GM18951 (cell line): ENCODE results near the gene SAT2.
"Not testable (repeated sequence)": the region's sequence is repeated elsewhere in the genome, so short reads cannot be mapped to it uniquely, and the experiment has no call there.

Source experiments
- POLR2A ChIP-seq: IDR thresholded peaks from 4 replicates; pipeline ENCODE4 v1.6.1; 2011; ENCODE audit warnings: mild to moderate bottlenecking; ENCODE audit not compliant: insufficient read length, insufficient read depth; ENCODE audit errors: extremely low read depth
- in situ Hi-C: fragments of 300-500 bp; cut with MboI; formaldehyde crosslinking; loops from one replicate; pipeline ENCODE4 v1.12.0; 2022; ENCODE audit warnings: low sequenced_read_pairs, mixed read lengths, inconsistent platforms; ENCODE audit not compliant: unreplicated experiment

The SAT2 gene

DNA sequence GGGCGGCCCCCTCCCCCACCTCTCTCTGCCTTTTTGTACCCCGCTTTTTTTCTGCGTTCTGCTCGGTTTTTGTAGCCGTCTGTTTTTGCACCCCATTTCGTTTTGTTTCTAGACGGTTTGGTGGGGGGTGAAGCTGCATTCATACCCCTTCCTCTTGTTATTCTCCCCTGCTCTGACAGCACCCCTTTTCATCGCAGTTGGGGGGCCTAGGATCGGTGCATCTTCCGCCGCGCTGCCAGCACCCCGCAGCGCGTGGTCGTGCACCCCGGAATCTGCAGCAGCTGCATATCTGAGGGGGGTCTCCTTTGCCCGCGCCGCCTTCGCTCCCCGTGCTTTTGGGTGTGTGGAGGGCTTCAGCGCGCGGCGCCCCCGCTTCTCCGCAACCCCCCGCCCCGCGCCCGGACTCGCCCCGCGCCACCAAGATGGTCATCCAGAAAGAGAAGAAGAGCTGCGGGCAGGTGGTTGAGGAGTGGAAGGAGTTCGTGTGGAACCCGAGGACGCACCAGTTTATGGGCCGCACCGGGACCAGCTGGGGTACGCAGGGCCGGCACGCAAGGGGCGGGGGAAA lies 23.6 kb upstream of the SAT2 start:
- in situ Hi-C loops = no loop called here

DNA sequence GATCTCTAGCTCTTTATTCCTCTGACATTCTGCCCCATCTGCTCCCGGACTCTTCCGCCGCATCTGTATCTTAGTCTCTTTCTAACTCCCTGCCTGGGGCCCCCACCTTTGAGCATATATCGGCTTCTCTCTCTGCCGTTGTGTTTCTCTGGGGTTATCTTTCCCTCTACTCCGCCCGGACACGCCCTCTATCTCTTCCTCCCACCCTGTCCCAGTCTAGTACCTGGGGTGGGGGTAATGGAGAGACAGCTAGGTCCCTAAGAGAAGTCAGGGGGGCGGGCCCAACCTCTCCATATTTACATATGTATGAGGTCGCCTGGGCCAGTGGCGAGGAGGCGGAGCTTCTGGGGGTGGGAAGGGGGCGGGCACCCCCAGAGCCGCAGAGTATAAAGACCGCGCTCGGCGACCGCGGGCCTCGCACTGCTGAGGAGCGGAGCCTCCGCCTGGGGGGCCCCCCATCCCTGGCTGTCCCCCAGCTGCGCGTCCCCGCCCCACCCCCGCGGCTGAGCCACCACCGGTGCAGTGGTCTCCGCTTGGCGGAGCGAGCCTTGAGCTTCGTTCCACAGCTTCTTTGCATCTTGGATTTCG lies 23.0 kb upstream of the SAT2 start, which contains the start of gene ATP1B2:
ATP1B2 (plus strand) TSS at position 418 of the 588 bp plus-strand sequence. CDS start 593 bp downstream, outside the sequence.
- in situ Hi-C loops = no loop called here
- TF ChIP-seq POLR2A = no peak

More for the DNA sequence above, 23.6 kb upstream of the SAT2 start:
- no peak for TF ChIP-seq POLR2A

DNA sequence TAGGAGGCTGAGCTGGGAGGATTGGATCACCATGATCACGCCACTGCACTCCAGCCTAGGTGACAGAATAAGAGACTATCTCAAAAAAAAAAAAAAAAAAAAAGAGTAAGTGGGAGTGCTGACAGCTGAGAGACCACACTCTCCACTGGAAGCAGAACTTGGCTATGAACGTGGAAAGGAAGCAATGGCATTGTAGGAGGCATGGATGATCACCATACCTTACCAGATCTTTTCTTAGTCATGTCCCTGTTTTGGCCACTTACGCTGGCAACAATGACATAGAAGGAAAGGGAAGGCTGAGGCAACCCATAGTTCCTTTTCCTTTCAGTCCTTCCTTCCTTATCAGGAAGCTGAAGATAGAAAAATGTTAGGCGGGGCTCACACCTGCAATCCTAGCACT lies 19.4 kb upstream of the SAT2 start:
- TF ChIP-seq POLR2A = no peak
- in situ Hi-C loops = no loop called here

DNA sequence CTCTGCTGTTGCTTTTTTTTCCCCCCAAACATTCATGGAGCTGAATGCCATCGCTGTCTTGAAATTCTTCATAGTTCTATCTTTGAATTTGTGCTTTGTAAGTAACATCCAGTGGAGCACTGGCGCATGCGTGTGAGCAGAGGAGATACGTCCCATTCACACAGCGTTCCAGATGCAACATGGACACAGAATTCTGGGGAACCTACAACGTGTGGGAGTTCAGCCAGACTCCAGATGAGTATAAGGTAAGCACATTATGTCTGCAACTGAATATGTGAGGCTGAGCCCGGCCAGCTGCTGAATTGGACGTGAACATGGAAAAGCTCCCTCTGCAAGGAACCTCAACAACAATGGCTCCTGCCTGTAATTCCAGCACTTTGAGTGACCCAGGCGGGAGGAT lies 18.8 kb upstream of the SAT2 start:
- in situ Hi-C loops = no loop called here
- no peak for TF ChIP-seq POLR2A

DNA sequence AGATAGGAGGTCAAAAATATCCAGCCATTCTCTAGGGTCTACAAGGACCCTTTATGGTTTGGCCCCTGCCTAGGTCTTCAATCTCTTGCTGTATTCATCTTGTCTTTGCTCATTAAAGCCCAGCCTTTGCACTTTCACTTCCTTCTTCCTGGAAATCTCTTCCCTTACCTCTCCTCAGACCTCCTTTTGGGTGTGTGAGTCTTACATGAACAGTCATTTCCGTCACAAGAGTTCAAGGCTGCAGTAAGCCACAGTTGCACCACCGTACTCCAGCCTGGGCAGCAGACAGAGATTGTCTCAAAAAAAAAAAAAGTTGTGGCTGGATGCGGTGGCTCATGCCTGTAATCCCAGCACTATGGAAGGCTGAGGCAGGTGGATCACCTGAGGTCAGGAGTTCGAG lies 17.2 kb upstream of the SAT2 start:
- in situ Hi-C loops = no loop called here
- no peak for TF ChIP-seq POLR2A

DNA sequence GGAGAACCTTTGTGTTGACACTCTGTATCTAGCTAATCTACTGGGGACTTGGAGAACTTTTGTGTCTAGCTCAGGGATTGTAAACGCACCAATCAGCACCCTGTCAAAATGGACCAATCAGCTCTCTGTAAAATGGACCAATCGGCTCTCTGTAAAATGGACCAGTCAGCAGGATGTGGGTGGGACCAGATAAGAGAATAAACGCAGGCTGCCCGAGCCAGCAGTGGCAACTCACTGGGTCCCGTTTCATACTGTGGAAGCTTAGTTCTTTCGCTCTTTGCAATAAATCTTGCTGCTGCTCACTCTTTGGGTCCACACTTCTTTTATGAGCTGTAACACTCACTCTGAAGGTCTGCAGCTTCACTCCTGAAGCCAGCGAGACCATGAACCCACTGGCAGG lies 14.0 kb upstream of the SAT2 start:
- in situ Hi-C loops = not testable (repeated sequence)

DNA sequence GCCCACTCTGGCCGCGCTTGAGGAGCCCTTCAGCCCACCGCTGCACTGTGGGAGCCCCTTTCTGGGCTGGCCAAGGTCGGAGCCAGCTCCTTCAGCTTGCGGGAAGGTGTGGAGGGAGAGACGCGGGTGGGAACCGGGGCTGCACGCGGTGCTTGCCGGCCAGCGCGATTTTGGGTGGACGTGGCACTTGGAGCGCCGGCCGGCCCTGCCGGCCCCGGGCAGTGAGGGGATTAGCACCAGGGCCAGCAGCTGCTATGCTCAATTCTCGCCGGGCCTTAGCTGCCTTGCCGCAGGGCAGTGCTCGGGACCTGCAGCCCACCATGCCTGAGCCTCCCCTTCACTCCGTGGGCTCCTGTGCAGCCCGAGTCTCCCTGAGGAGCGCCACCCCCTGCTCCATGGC lies 13.2 kb upstream of the SAT2 start:
- in situ Hi-C loops = no loop called here
- TF ChIP-seq POLR2A = no peak

DNA sequence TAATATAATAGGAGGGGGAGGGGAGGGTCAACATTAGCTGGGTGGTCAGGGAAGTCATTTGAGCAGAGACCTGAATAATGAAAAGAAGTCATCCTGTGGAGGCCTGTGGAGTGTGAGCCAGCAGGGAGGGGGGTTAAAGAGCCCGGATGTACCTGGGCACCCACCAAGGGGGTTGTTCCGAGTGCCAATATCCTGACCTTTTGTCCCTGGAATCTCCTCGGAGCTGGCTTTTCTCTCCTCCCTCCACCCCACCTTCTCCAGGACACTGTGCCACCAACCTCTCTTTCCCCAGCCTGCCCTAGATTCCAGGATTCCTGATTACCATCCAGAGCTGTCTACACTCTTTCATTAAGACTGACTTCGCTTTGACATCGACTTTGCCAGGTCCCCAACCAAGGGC lies 8.5 kb upstream of the SAT2 start:
- in situ Hi-C loops = no loop called here
- no peak for TF ChIP-seq POLR2A

DNA sequence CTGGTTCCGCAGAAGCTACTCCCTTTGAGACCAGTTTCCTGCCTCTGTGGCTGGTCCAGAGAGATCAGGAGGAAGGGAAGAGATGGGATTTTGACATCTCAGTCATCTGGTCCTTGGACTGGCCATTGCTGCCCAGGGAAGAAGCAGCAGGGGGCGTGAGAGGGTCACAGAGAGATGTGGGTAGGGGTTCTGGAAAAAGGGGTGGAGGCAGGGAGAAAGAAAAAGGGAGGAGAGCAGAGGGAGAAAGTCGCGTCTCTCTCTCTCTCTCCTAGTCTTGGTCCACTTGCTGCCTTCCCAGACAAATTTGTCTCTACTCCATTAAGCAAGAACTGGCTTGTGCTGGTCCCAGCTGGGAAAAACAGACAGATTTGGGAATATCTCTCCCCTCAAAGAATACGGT lies 6.8 kb upstream of the SAT2 start:
- in situ Hi-C loops = no loop called here
- TF ChIP-seq POLR2A = no peak

DNA sequence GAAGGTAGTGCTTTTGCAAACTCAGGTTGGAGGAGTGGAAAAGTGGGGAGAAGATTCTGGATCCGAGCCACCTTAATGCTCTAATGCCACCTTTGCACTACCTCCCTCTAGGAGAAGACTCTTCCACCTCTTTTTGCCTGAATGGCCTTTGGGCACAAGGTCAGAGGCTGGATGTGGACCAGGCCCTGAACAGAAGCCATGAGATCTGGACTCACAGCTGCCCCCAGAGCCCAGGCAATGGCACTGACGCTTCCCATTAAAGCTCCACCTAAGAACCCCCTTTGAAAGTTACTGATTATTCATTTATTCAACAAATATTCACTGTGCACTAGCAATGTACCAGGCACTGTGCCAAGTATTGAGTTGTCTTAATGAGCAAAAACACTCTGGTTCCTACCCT lies 5.5 kb upstream of the SAT2 start:
- in situ Hi-C loops = no loop called here
- TF ChIP-seq POLR2A = no peak

DNA sequence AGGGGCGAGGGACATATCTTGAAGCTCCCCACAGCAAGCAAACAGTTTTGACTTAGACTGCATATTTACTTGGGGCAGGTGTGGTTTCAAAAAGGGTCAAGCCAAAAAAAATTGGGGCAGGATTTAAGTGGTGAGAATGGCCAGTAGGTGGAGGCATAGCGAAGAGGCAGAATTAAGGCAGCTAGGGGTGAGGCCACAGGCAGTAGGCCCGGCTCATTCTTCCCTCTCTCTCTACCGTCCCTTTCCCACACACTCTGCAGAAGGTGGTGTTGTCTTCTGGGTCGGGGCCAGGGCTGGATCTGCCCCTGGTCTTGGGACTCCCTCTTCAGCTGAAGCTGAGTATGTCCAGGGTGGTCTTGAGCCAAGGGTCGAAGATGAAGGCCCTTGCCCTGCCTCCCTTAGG lies 4.9 kb upstream of the SAT2 start:
- in situ Hi-C loops = no loop called here
- no peak for TF ChIP-seq POLR2A

DNA sequence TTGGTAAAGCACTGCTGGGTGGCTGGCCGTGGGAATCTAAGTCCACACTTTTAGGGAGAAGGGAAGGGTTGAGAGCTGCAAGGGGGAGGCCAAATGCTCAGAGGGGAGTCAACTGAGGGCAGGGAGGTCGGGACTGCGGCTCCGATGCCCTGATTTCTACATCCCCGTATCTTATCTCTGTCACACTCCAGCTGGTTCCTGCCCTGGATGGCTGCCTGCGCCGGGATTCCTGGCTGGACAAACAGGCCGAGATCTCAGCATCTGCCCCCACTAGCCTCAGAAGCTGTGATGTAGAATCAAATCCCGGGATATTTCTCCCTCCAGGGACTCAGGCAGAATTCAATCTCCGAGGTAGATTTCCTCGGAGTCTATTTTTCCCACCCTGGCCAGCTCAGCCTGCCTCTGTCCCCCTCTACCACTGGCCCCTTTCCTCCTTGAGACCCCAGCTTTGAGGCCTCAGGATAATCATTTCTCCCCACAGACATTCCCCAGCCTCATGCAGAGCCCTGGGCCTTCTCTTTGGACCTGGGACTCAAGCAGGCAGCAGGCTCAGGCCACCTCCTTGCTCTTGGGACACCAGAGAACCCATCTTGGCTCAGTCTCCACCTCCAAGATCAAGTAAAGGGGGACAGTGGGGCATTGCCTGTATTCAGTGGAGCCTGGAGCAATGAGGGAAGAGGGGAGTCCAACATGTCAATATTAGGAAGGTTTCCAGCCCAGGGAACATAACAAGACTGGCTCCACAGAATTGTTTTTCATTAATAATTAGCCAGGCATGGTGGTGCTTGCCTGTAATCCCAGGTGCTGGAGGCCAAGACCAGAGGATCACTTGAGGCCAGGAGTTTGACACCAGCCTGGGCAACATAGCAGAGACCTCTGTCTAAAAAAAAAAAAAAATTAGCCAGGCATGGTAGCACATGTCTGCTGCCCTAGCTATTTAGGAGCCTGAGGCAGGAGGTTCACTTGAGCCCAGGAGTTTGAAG lies 4.1 kb upstream of the SAT2 start:
- in situ Hi-C loops = no loop called here
- TF ChIP-seq POLR2A = no peak

DNA sequence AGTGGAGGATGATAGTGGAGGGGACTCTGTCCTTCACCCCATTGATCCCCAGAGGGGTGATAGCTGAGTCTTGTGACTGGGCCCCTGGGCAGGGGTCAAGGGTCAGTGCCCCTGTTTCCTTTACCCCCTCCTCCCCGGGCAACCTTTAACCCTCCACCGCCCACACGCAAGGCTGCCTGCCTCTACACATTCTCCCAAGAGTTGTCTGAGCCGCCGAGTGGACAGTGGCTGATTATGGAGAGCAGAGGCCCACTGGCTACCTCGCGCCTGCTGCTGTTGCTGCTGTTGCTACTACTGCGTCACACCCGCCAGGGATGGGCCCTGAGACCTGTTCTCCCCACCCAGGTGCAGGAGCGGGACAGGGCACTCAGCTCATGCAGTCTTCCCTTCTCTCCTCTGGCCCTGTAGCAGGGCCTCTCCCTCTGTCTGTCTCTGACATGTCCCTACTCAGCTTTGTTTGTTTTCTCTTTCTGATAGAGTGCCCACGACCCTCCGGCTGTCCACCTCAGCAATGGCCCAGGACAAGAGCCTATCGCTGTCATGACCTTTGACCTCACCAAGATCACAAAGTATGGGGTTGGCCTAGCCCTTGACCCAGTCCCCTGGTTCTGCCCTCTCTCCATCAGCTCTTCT lies 2.4 kb upstream of the SAT2 start, which contains the start of gene SHBG:
SHBG (plus strand) TSS at position 197 of the 633 bp plus-strand sequence; CDS start at position 235, 38 bp downstream.
- in situ Hi-C loops = no loop called here
- no peak for TF ChIP-seq POLR2A
